NCI-H524 treated with DMSO at 0.1 percent for 48 hours (cell line): ENCODE results near the gene ABI2.
"Not testable (repeated sequence)": the region's sequence is repeated elsewhere in the genome, so short reads cannot be mapped to it uniquely, and the experiment has no call there.

Experiments
- DNase-seq: peaks from one replicate; lab custom pipeline; 2025; lab: John Stamatoyannopoulos, UW

The ABI2 gene

DNA sequence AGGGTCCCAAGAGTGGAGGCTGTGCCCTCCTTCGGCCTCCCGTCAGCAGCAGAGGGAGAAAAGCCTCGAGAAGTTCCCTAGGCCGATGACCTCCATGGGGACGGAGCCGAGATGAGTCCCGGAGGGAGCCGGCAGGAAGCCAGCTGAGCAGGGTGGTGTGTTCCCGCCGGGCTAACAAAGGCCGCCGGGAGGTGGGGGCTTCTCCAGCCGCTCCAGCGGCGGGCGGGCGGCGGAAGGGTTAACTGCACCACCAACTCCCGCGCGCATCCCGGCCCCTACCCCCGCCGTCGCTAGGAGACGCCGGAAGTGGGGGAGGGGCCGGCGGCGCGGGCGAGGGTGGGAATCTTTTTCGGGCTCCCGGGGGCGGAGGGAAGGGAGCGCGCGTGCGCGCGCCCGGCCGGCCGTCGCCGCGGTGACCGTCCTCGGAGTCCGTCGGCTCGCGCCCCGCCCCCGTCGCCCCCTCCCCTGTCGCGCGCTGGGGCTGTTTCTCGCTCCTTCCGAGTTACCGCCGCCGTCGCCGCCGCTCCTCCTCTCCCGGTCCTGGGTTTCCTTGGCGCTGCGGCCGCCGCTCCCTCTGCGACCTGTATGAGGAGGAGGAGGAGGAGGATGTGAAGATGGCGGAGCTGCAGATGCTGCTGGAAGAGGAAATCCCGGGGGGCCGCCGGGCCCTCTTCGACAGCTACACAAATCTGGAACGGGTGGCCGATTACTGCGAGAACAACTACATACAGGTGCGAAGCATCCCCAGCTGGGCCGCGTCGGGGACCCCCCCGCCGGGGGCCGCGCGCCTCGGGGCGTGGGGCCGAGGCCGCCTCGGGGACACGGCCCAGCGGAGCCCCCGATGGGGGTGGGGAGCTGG, at the start of gene ABI2:
TSS of gene ABI2 (plus strand) at position 494 of the 859 bp plus-strand sequence. CDS start at position 615, 121 bp downstream.
- peak; percentile 57 for DNase-seq

DNA sequence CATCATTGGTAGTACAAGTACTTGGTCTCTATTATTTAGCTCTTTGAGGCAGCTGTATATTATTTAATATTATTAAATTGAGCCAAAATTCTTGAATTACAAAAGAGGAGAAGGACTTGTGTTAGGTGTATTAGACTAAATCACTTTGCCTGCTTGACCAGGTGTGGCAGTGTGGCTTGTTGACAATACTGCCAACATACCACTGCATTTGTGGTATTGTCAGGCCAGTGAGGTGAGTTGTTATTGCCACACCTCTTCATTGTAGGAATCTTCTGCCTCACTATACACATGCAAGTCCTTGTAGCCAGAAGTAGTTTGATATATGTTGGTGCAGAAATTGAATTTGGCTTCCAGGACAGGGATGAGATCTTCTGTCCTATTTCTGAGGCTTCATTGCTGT, 48.9 kb upstream of the ABI2 start:
- no peak for DNase-seq

GRCh38 chr2:203280428-203281064, 47.6 kb upstream of the ABI2 start:
- DNase-seq = no peak

- no peak for DNase-seq
These were observed 46.1 kb upstream of the ABI2 start for GRCh38 chr2:203282101-203282500.

DNA sequence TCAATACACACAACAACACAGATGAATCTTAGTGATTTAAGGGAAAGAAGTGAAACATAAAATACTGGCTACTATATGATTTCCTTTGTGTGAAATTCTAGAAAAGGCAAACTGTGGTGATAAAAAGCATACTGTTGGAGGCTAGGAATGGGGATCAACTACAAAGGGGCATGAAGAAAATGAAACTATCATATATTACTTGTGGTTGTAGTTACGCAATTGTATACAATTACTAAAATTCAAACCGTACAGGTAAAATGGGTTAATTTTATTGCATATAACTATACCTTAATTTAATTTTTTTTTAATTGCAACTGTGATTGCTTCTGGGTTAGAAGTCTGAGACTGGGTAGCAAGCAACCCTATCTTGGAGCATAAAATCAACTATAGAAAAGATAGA, 41.7 kb upstream of the ABI2 start:
- DNase-seq = no peak

- DNase-seq = no peak
These were observed 26.5 kb upstream of the ABI2 start for GRCh38 chr2:203301667-203302066.

DNA sequence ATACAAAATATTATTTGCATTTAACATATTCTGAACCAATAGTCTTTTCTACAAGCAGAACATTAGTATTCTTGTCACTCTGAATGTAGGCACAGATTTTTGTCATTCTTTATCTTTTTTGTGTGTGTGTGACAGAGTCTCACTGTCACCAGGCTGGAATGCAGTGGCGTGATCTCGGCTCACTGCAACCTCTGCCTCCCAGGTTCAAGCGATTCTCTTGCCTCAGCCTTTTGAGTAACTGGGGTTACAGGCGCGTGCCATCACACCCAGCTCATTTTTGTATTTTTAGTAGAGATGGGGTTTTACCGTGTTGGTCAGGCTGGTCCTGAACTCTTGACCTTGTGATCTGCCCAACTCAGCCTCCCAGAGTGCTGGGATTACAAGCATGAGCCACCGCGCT, 25.6 kb upstream of the ABI2 start:
- DNase-seq = not testable (repeated sequence)

GRCh38 chr2:203310688-203311436, 17.3 kb upstream of the ABI2 start:
- DNase-seq = no peak

DNA sequence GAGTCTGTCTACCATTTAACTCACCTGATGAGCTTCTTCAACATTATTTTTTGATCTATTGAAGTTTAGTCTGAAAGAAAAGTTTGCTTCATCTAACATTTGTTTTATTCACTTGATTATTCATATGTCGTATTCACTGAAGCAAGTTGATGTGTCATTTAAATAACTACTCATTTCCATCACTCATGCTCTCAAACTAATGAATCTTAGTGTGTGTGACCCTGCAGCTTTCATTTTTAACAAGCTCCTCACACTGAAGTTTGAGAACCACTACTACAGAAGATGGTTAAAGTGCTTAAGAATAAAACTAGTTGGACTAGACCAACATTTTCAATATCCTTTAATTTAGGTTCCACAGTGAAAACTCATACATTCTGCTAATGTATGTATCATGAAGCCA, 1.8 kb upstream of the ABI2 start:
- DNase-seq = no peak

DNA sequence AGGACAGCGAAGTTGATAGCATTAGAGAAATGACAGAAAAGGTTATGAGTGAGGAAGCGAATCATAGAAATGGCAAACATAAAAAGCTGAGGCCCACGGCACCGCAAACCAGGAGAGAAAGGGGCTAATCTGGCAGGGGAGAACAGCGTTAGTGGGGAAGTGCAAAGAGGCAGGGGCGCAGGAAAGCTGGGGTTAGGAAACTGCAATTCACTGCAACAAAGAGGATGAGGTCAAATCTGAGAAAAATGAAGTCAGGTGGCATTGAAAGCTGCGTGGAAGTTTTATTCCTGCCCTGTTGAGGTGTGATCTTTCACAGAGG, 653 bp upstream of the ABI2 start:
- no peak for DNase-seq

- DNase-seq = no peak
These were observed 756 bp downstream of the ABI2 start for GRCh38 chr2:203328760-203329540.

- no peak for DNase-seq
These were observed 2.2 kb downstream of the ABI2 start for GRCh38 chr2:203330434-203330833.

DNA sequence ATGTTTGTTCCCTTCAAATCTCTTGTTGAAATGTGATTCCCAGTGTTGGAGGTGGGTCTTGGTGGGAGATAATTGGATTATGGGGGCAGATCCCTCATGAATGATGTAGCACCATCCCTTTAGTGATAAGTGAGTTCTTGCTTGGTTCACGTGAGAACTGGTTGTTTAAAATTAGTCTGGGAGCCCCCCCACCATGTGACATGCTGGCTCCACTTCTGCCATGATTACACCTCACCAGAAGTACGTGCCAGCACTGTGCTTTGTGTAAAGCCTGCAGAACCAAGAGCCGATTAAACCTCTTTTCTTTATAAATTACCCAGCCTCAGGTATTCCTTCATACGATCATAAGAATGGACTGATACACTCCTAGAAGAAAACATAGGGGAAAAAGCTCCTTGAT, 10.1 kb downstream of the ABI2 start:
- no peak for DNase-seq

DNA sequence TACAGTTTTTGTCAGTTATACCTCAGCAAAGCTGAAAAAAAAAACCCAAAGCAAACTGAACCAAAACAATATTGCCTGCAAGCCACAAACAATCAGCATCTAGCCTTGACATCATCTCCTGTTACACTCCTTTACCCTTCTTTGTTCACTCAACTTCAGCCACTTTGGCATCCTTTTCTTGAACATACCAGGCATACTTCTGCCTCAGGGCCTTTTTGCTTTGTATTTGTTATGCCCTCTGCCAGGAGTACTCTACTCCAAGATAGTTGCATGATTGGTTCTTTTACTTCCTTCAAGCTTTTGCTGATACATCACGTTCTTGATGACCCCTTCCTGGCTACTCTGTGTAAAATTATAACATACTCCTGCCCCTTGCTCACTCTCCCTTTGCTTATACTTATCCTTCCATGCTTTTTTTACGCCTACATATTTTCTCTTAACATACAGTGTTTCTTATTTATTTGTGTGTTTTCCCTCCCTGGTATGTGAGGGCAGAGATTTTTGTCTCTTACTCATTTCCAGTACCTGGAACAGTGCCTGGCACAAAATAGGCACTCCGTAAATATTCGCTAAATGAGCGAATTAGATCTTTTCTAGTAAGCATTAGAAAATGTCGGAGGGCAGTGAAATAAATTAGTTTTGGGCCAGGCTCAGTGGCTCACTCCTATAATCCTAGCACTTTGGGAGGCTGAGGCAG, 12.7 kb downstream of the ABI2 start:
- DNase-seq = no peak

DNA sequence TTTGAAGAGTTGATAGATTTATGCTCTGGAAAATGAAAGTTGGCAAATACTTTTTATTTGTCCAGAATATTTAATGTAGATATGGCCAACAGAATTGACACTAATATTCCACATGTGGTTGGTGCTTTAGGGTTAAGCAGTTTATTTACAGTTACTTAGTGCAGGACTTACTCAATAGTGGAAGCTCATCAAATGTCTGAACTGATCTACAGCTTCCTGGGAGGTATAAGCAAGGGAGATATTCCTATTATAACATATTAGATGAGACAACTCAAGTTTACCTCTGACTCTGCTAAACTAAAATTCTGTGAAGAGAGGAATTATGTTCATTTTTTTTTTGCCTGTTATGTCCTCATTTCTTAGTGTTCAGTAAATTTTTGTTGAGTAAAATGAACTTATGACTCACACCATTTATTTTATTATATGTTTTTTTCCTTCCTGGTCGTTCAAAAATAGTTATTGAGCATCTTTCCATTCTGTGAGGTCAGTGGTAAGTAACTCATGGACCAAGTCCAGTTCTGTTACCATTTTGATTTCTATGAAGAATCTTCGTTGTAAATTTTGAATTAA, 13.6 kb downstream of the ABI2 start:
- DNase-seq = no peak

GRCh38 chr2:203342374-203342773, 14.2 kb downstream of the ABI2 start:
- DNase-seq = not testable (repeated sequence)

DNA sequence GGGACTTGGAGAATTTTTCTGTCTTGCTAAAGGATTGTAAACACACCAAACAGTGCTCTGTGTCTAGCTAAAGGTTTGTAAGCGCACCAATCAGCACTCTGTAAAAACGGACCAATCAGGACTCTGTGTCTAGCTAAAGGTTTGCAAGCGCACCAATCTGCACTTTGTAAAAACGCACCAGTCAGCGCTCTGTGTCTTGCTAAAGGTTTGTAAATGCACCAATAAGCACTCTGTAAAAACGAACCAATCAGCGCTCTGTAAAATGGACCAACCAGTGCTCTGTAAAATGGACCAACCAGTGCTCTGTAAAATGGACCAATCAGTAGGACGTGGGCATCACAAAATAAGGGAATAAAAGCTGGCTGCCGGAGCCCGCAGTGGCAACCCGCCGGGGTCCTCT, 16.5 kb downstream of the ABI2 start:
- DNase-seq = no peak

GRCh38 chr2:203346612-203347011, 18.4 kb downstream of the ABI2 start:
- no peak for DNase-seq

- DNase-seq = no peak
These were observed 19.2 kb downstream of the ABI2 start for GRCh38 chr2:203347375-203347774.

DNA sequence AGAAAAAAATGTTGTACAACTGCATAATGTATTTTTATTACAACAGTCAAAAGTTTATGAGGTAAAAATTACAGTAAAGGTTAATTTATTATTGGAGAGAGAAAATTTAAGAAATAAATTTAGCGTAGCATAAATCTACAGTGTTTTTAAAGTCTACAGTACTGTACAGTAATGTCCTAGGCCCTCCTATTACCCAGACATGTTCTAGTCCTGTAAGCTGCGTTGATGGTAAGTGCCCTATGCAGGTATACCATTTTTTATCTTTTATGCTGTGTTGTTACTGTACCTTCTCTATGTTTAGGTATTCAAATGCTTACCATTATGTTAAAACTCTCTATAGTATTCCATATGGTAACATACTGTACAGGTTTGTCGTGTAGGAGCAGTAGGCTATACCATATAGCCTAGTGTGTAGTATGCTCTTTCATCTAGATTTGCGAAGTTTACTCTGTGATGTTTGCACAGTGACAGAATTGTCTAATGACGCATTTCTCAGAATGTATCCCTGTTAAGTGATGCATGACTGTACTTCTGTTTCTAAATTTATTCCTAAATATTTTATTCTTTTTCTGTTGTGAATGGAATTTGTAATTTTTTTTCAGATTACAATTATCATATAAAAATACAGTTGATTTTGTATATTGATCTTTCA, 24.5 kb downstream of the ABI2 start:
- no peak for DNase-seq

DNA sequence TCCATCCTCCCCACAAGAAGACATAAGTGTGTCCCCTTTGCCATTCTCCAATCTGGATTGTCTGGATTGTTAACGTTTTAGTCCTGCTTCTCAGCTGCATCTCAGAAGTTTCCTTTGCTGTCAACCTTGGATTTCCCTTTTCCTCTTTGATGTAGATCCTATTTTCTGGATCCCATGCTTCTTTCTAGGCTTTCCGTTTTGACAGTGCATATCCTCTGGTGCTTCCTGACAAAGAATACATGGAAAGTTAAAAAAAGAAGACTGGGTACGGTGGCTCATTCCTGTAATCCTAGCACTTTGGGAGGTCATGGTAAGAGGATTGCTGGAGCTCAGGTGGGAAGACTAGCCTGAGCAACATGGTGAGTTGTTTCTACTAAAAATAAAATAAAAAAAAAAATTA, 26.8 kb downstream of the ABI2 start:
- no peak for DNase-seq
